Natural killer cell (primary cell): Measurements from ENCODE around the gene BFSP2. TPM values are rescaled to one million over a fixed set of nuclear protein-coding genes. Genes with fewer than 3 reads are reported as not detected.

Experiments used
- ATAC-seq, 3 donors: fragments of 150-1000 bp in 2 of 3; fragments of 200-7000 bp in 1 of 3; cut with Tn5 transposase; 1 replicate in 1 of 3; 2 replicates in 2 of 3; pipeline ENCODE4 v1.10.0; 2021; ENCODE audit warnings: mild to moderate bottlenecking in 2 of 3, moderate library complexity in 2 of 3
- DNase-seq, 2 donors: peaks; one replicate each; pipeline versions ENCODE4 v3.0.0 to v3.0.0-alpha.2; 2013 to 2021; ENCODE audit warnings: mixed read lengths in 1 of 2
- H3K27ac ChIP-seq: one replicate; pipeline ENCODE4 v1.5.1; 2013; ENCODE audit warnings: mild to moderate bottlenecking, low read length
- H3K27me3 ChIP-seq: one replicate; pipeline ENCODE4 v1.6.1; 2013; ENCODE audit warnings: low read length; ENCODE audit not compliant: control insufficient read depth, insufficient read depth
- H3K36me3 ChIP-seq: one replicate; pipeline ENCODE4 v1.6.1; 2013; ENCODE audit warnings: low read length; ENCODE audit not compliant: control insufficient read depth, insufficient read depth
- H3K4me1 ChIP-seq: one replicate; pipeline ENCODE4 v1.6.1; 2013; ENCODE audit warnings: low read length; ENCODE audit not compliant: control insufficient read depth, insufficient read depth
- H3K4me3 ChIP-seq: one replicate; pipeline ENCODE4 v1.5.1; 2013; ENCODE audit warnings: low read length
- H3K9me3 ChIP-seq: one replicate; pipeline ENCODE4 v1.6.1; 2013; ENCODE audit warnings: low read length; ENCODE audit not compliant: control insufficient read depth, insufficient read depth
- H3K27ac Mint-ChIP-seq, 2 donors: one replicate each; pipeline ENCODE4 v1.8.0; 2022; ENCODE audit warnings: mild to moderate bottlenecking in 2 of 2, mixed read lengths in 2 of 2, moderate library complexity in 1 of 2
- H3K27me3 Mint-ChIP-seq, 2 donors: one replicate each; pipeline ENCODE4 v1.8.0; 2022; ENCODE audit warnings: low read depth in 2 of 2, mixed read lengths in 2 of 2
- H3K36me3 Mint-ChIP-seq: one replicate; pipeline ENCODE4 v1.8.0; 2022; ENCODE audit warnings: mixed read lengths
- H3K4me1 Mint-ChIP-seq, 2 donors: one replicate each; pipeline ENCODE4 v1.8.0; 2022; ENCODE audit warnings: mixed read lengths in 2 of 2
- H3K4me3 Mint-ChIP-seq: one replicate; pipeline ENCODE4 v1.8.0; 2022; ENCODE audit warnings: mild to moderate bottlenecking, moderate library complexity, mixed read lengths
- H3K9me3 Mint-ChIP-seq, 2 donors: one replicate each; pipeline ENCODE4 v1.8.0; 2022; ENCODE audit warnings: mixed read lengths in 2 of 2
- WGBS: methylation state at CpG from one replicate; pipeline ENCODE4 v1.1.7; 2013; ENCODE audit warnings: missing lambda C conversion rate; ENCODE audit not compliant: insufficient coverage; 5-methylcytosine and 5-hydroxymethylcytosine counted together
- intact Hi-C: fragments of 100-400 bp; cut with micrococcal nuclease; formaldehyde crosslinking; loops from one replicate; pipeline ENCODE4 v1.14.2; 2022
- total RNA-seq, 4 donors: library from RNA; stranded (reverse); fragments of 120-200 nt in 1 of 4; gene quantifications; one replicate each; pipeline versions ENCODE4 v1.2.3 to v1.2.4, GENCODE V29; 2013 to 2022
- TF ChIP-seq, protein P1 (sequence below): fragments of 200-600 bp; IDR thresholded peaks from one replicate; pipeline ENCODE4 v1.8.0; 2022; ENCODE audit warnings: antibody characterized with exemption

BFSP2 gene
- total RNA-seq, 3 donors from 2014 or later (not counting 1 experiment from before 2014, with no cell fraction given): not detected

DNA sequence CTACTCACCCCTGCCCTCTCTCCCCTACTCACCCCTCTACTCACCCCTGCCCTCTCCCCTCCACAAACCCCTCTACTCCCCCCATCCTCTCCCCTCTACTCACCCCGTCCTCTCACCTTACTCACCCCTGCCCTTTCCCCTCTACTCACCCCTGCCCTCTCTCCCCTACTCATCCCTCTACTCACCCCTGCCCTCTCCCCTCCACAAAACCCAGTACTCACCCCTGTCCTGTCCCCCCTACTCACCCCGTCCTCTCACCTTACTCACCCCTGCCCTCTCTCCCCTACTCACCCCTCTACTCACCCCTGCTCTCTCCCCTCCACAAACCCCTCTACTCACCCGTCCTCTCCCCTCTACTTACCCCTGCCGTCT, 14.2 kb downstream of the BFSP2 start:
- TF ChIP-seq, protein P1, sequence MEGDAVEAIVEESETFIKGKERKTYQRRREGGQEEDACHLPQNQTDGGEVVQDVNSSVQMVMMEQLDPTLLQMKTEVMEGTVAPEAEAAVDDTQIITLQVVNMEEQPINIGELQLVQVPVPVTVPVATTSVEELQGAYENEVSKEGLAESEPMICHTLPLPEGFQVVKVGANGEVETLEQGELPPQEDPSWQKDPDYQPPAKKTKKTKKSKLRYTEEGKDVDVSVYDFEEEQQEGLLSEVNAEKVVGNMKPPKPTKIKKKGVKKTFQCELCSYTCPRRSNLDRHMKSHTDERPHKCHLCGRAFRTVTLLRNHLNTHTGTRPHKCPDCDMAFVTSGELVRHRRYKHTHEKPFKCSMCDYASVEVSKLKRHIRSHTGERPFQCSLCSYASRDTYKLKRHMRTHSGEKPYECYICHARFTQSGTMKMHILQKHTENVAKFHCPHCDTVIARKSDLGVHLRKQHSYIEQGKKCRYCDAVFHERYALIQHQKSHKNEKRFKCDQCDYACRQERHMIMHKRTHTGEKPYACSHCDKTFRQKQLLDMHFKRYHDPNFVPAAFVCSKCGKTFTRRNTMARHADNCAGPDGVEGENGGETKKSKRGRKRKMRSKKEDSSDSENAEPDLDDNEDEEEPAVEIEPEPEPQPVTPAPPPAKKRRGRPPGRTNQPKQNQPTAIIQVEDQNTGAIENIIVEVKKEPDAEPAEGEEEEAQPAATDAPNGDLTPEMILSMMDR: no peak
- Mint-ChIP-seq H3K4me3 (no peak overlapping the region), H3K36me3 (no peaks in the 10 kb centered on the region), H3K27me3 (peaks cover 2 to 19% of the 10 kb centered on the region in 2 donors), H3K9me3 (no peaks in the 10 kb centered on the region), H3K4me1 (no peaks in the 10 kb centered on the region), H3K27ac (no peak overlapping the region)
- ATAC-seq: no peak
- Histone ChIP-seq H3K27me3 (no peaks in the 10 kb centered on the region), H3K4me1 (no peaks in the 10 kb centered on the region), H3K4me3 (no peak overlapping the region), H3K36me3 (no peaks in the 10 kb centered on the region), H3K9me3 (no peaks in the 10 kb centered on the region), H3K27ac (no peak overlapping the region)
- DNase-seq: no peak
- intact Hi-C loops: no loop called here
- WGBS: 88% methylated on average over 4 of the region's 4 CpGs

DNA sequence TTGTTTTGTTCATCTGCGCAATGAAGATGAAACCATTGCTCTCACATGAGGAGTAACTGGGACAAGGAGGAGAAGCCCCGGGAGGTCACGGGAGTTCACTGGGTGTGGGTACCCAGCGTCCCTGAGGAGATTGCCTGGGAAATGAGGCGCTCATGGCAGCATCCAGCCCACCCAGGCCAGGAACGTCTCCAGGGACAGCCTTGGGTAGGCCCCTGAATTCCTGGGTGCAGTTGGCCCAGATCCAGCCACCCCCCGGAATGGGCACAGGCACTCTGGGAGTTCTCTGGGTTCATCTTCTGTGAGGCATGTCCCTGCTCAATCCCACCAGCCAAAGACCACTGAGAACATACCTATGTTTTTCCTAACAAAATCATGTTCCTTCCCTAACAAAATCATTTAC, 18.5 kb downstream of the BFSP2 start:
- intact Hi-C loops: no loop called here
- TF ChIP-seq, protein P1: no peak
- Mint-ChIP-seq H3K27ac (no peak overlapping the region), H3K27me3 (peaks cover 0 to 2% of the 10 kb centered on the region in 2 donors), H3K4me1 (no peaks in the 10 kb centered on the region), H3K9me3 (no peaks in the 10 kb centered on the region), H3K4me3 (no peak overlapping the region), H3K36me3 (no peaks in the 10 kb centered on the region)
- H3K36me3 ChIP-seq: no peaks in the 10 kb centered on the region
- no peak overlapping the region for H3K27ac ChIP-seq
- H3K4me1 ChIP-seq: no peaks in the 10 kb centered on the region
- no peak for ATAC-seq
- WGBS: 85% methylated on average over 7 of the region's 7 CpGs
- no peaks in the 10 kb centered on the region for H3K9me3 ChIP-seq
- no peak overlapping the region for H3K4me3 ChIP-seq
- no peaks in the 10 kb centered on the region for H3K27me3 ChIP-seq
- DNase-seq: no peak

DNA sequence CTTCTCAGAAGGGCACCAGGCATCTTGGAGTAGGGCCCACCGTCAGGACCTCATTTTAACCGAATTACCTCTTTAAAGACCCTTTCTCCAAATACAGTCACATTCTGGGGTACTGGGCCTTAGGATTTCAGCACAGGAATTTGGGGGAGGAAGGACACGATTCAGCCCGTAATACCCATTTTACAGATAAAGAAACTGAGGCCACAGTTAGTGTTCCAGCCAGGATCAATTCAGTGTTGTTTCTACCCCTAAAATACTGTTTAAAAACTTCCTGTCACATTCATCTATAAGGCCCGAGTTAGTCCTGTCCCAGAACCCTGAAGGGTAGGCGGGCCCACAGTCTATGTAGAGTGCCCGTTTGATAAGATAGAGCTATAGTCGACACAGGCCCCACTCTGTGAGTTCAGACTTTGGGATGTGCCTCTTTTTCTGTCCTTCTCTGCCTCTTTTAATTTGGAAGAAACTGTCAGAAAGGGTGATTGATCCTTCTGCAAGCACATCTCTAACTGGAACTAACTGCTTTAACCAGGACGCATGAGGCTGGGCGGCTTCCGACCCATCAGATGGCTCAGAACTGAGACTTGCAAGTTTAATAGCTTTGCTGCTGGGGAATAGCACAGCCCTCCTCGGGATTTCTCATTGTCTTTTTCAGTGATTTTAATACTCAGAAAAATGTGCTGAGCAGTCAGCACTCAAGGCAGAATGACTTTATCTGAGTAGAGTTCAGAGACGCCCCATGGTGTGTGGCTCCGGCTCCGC, 19.5 kb downstream of the BFSP2 start:
- no peaks in the 10 kb centered on the region for H3K36me3 ChIP-seq
- H3K9me3 Mint-ChIP-seq: no peaks in the 10 kb centered on the region
- H3K27ac Mint-ChIP-seq: no peak overlapping the region

More for the DNA sequence above, 19.5 kb downstream of the BFSP2 start:
- H3K4me3 Mint-ChIP-seq: no peak overlapping the region
- peaks cover 5% of the 10 kb centered on the region for H3K4me1 ChIP-seq
- H3K36me3 Mint-ChIP-seq: no peaks in the 10 kb centered on the region
- no peak overlapping the region for H3K4me3 ChIP-seq
- no peaks in the 10 kb centered on the region for H3K4me1 Mint-ChIP-seq
- H3K27me3 ChIP-seq: no peaks in the 10 kb centered on the region
- no peak overlapping the region for H3K27ac ChIP-seq
- intact Hi-C loops: no loop called here
- H3K27me3 Mint-ChIP-seq: peaks cover 0 to 2% of the 10 kb centered on the region in 2 donors
- no peaks in the 10 kb centered on the region for H3K9me3 ChIP-seq
- ATAC-seq (no peak), DNase-seq (no peak)
- 90% methylated on average over 15 of the region's 15 CpGs for WGBS
- TF ChIP-seq, protein P1: no peak
